AG04449 (cell line): ENCODE measurements around the gene FXYD5.

Source experiments
- CTCF ChIA-PET: fragments of 350-600 bp; formaldehyde crosslinking; extraction: SDS; loops from one replicate; lab custom pipeline; 2021; ENCODE audit warnings: antibody characterized with exemption; lab: Yijun Ruan, JAX
- POLR2A ChIA-PET: fragments of 400-600, 350-600 bp; formaldehyde crosslinking; extraction: SDS; loops from one replicate; lab custom pipeline; 2020; ENCODE audit warnings: antibody characterized with exemption, inconsistent platforms; lab: Yijun Ruan, JAX
- DNase-seq: peaks from one replicate; pipeline ENCODE4 v3.0.0-alpha.2; 2010; ENCODE audit warnings: low read depth, low spot score
- H3K4me3 ChIP-seq: 2 replicates; pipeline ENCODE4 v1.5.1; 2011; ENCODE audit warnings: low read depth, mild to moderate bottlenecking, control low read depth, low read length
- CTCF ChIP-seq: IDR thresholded peaks from one replicate; pipeline ENCODE4 v1.5.1; 2011; ENCODE audit warnings: mild to moderate bottlenecking, moderate library complexity, low read length, control low read depth, inconsistent platforms; ENCODE audit not compliant: insufficient read depth; ENCODE audit errors: missing control alignments

The FXYD5 gene

GRCh38 chr19:35155981-35156672, 1.6 kb downstream of the FXYD5 start:
- POLR2A ChIA-PET = no interaction called here
- peak overlapping the region; percentile 89 for H3K4me3 ChIP-seq
- no peak for TF ChIP-seq CTCF
- no peak for DNase-seq
- CTCF ChIA-PET = interaction anchor here (0.7 to 6.5 kb wide), 2 partner anchors 13 to 63 kb away, joined by 3 to 104 read pairs; partner anchors contain the start of gene FXYD7

GRCh38 chr19:35156673-35157014, 2.1 kb downstream of the FXYD5 start:
- DNase-seq = no peak
- no peak overlapping the region for H3K4me3 ChIP-seq
- POLR2A ChIA-PET = interaction anchor here (0.6 kb wide), 1 partner anchor 446 kb away, joined by 3 read pairs; no protein-coding TSS in a partner anchor
- no peak for TF ChIP-seq CTCF
- CTCF ChIA-PET = interaction anchor here (0.6 to 6.5 kb wide), 2 partner anchors 8 to 14 kb away, joined by 3 to 104 read pairs; partner anchors contain the start of gene FXYD7

- H3K4me3 ChIP-seq = no peak overlapping the region
- CTCF ChIA-PET = interaction anchor here (1.3 kb wide), 1 partner anchor 91 kb away, joined by 3 read pairs; no protein-coding TSS in a partner anchor
- no peak for DNase-seq
- no peak for TF ChIP-seq CTCF
- POLR2A ChIA-PET = no interaction called here
These were observed 2.9 kb downstream of the FXYD5 start for GRCh38 chr19:35157431-35157830.

- CTCF ChIA-PET = interaction anchor here (0.8 to 1.6 kb wide), 3 partner anchors 9 to 18 kb away, joined by 3 to 4 read pairs (median 4); no protein-coding TSS in a partner anchor
- no peak overlapping the region for H3K4me3 ChIP-seq
- DNase-seq = no peak
- POLR2A ChIA-PET = interaction anchor here (1.3 kb wide), 1 partner anchor 9 kb away, joined by 5 read pairs; no protein-coding TSS in a partner anchor
- no peak for TF ChIP-seq CTCF
These were observed 5.1 kb downstream of the FXYD5 start for GRCh38 chr19:35159606-35160005.

- DNase-seq = no peak
- no peak for TF ChIP-seq CTCF
- no peak overlapping the region for H3K4me3 ChIP-seq
- ChIA-PET POLR2A (interaction anchor here (1.3 kb wide), 1 partner anchor 8 kb away, joined by 5 read pairs; no protein-coding TSS in a partner anchor), CTCF (interaction anchor here (1.1 to 1.3 kb wide), 3 partner anchors 9 to 19 kb away, joined by 3 to 4 read pairs (median 4); partner anchors contain the start of gene FXYD7)
These were observed 6.3 kb downstream of the FXYD5 start for GRCh38 chr19:35160629-35161433.

- POLR2A ChIA-PET = no interaction called here
- no peak overlapping the region for H3K4me3 ChIP-seq
- DNase-seq = no peak
- CTCF ChIA-PET = interaction anchor here (1.1 to 3.4 kb wide), 3 partner anchors 8 to 19 kb away, joined by 3 to 13 read pairs (median 4); partner anchors contain the start of genes FXYD5 and FXYD7
- TF ChIP-seq CTCF = no peak
These were observed 6.9 kb downstream of the FXYD5 start for GRCh38 chr19:35161434-35161743.
